NB4 (cell line): ENCODE measurements around the gene NSUN5.
"Not testable (repeated sequence)": the region's sequence is repeated elsewhere in the genome, so short reads cannot be mapped to it uniquely, and the experiment has no call there.

Experiments used
- CTCF ChIP-seq: IDR thresholded peaks from one replicate; pipeline ENCODE4 v1.5.1; 2012; ENCODE audit warnings: low read depth, low read length
- POLR2A ChIP-seq: IDR thresholded peaks from 2 replicates; pipeline ENCODE4 v1.6.1; 2011; ENCODE audit warnings: mild to moderate bottlenecking; ENCODE audit not compliant: insufficient read length; ENCODE audit errors: extremely low read depth

GRCh38 chr7:73318656-73319204 lies 10.1 kb upstream of the NSUN5 start:
- TF ChIP-seq CTCF, POLR2A: not testable (repeated sequence)
